SK-N-SH (cell line): ENCODE data around the gene IKBIP. TPM values are rescaled to one million over a fixed set of nuclear protein-coding genes. Genes with fewer than 3 reads are reported as not detected.

Experiments
- CTCF ChIA-PET: fragments of 300-600, 350-600 bp; formaldehyde crosslinking; extraction: SDS; loops from one replicate; lab custom pipeline; 2021; lab: Yijun Ruan, JAX
- POLR2A ChIA-PET: fragments of 350-600 bp; sonication (Branson Sonifier 250); formaldehyde crosslinking; extraction: SDS; loops from one replicate; lab custom pipeline; 2020; ENCODE audit warnings: antibody characterized with exemption, inconsistent platforms; lab: Yijun Ruan, JAX
- DNase-seq: peaks from one replicate; pipeline ENCODE4 v3.0.0; 2012
- H2AFZ ChIP-seq: fragments of 200-600 bp; sonication (generic); 2 replicates; pipeline ENCODE4 v1.8.1; 2016; ENCODE audit warnings: antibody characterized with exemption, mild to moderate bottlenecking, low read depth
- H3F3A ChIP-seq: fragments of 200-600 bp; sonication (generic); replicated peaks from 2 replicates; pipeline ENCODE3; 2016; ENCODE audit warnings: antibody characterized with exemption, mild to moderate bottlenecking; ENCODE audit not compliant: insufficient read depth
- H3K27ac ChIP-seq, 2 experiments: fragments of 200-500 bp in 1 of 2; fragments of 200-600 bp in 1 of 2; sonication (Bioruptor generic) in 1 of 2; sonication (generic), shearing (Covaris generic) in 1 of 2; 2 replicates each; pipeline versions ENCODE4 v1.5.1 to v1.6.1; 2014 to 2016; ENCODE audit warnings: low read depth in 2 of 2, inconsistent platforms in 1 of 2, low read length in 1 of 2, mild to moderate bottlenecking in 1 of 2, mixed read lengths in 1 of 2
- H3K27me3 ChIP-seq: fragments of 200-600 bp; sonication (generic), shearing (Covaris generic); 2 replicates; pipeline ENCODE4 v1.6.1; 2016; ENCODE audit warnings: mixed run types; ENCODE audit not compliant: insufficient read depth
- H3K36me3 ChIP-seq, 2 experiments: fragments of 200-500 bp in 1 of 2; fragments of 200-600 bp in 1 of 2; sonication (Bioruptor generic) in 1 of 2; sonication (generic) in 1 of 2; replicated peaks in 1 of 2; 2 replicates each; pipeline versions ENCODE3 to v1.5.1; 2014 to 2016; ENCODE audit warnings: low read length in 1 of 2, mild to moderate bottlenecking in 1 of 2; ENCODE audit not compliant: insufficient read depth in 2 of 2, control insufficient read depth in 1 of 2
- H3K4me1 ChIP-seq, 2 experiments: fragments of 200-500 bp in 1 of 2; fragments of 200-600 bp in 1 of 2; sonication (Bioruptor generic) in 1 of 2; sonication (generic), shearing (Covaris generic) in 1 of 2; 2 replicates each; pipeline versions ENCODE4 v1.5.1 to v1.6.1; 2014 to 2016; ENCODE audit warnings: low read depth in 1 of 2, low read length in 1 of 2, mixed run types in 1 of 2; ENCODE audit not compliant: insufficient read depth in 2 of 2, control insufficient read depth in 1 of 2
- H3K4me2 ChIP-seq: fragments of 200-600 bp; sonication (generic), shearing (Covaris generic); 2 replicates; pipeline ENCODE4 v1.6.1; 2017; ENCODE audit warnings: mixed run types
- H3K4me3 ChIP-seq, 2 experiments: fragments of 200-500 bp in 1 of 2; fragments of 200-600 bp in 1 of 2; sonication (Bioruptor generic) in 1 of 2; sonication (generic), shearing (Covaris generic) in 1 of 2; 2 replicates each; pipeline versions ENCODE4 v1.5.1 to v1.8.1; 2014 to 2016; ENCODE audit warnings: low read depth in 2 of 2, inconsistent platforms in 1 of 2, low read length in 1 of 2, mild to moderate bottlenecking in 1 of 2, mixed read lengths in 1 of 2, moderate library complexity in 1 of 2
- H3K79me2 ChIP-seq: fragments of 200-600 bp; sonication (generic); 2 replicates; pipeline ENCODE4 v1.8.1; 2017; ENCODE audit warnings: mild to moderate bottlenecking; ENCODE audit not compliant: insufficient read depth
- H3K9ac ChIP-seq: fragments of 200-600 bp; sonication (generic); 2 replicates; pipeline ENCODE4 v1.6.1; 2017; ENCODE audit warnings: mixed run types
- H3K9me2 ChIP-seq: fragments of 200-600 bp; sonication (generic); 2 replicates; pipeline ENCODE4 v1.6.1; 2017; ENCODE audit warnings: mixed run types
- H3K9me3 ChIP-seq: fragments of 200-600 bp; sonication (generic); 2 replicates; pipeline ENCODE4 v1.6.1; 2017; ENCODE audit warnings: mixed run types, mild to moderate bottlenecking, moderate library complexity
- H4K20me1 ChIP-seq: fragments of 200-600 bp; sonication (generic); 2 replicates; pipeline ENCODE4 v1.6.1; 2017; ENCODE audit warnings: mild to moderate bottlenecking, mixed run types; ENCODE audit not compliant: insufficient read depth
- ELF1 ChIP-seq: IDR thresholded peaks from 2 replicates; pipeline ENCODE4 v1.4.0; 2012
- EP300 ChIP-seq, 2 experiments: IDR thresholded peaks; 2 replicates each; pipeline versions ENCODE4 v1.4.0 to v1.6.1; 2012; ENCODE audit warnings: borderline replicate concordance in 1 of 2, low read depth in 1 of 2, low read length in 1 of 2
- GABPA ChIP-seq: IDR thresholded peaks from 2 replicates; pipeline ENCODE4 v1.4.0; 2012; ENCODE audit warnings: low read depth, mild to moderate bottlenecking
- MXI1 ChIP-seq: IDR thresholded peaks from 2 replicates; pipeline ENCODE4 v1.6.1; 2012; ENCODE audit warnings: mild to moderate bottlenecking, low read depth, low read length, improper control_type of control experiment
- NRF1 ChIP-seq: IDR thresholded peaks from 2 replicates; pipeline ENCODE4 v1.6.1; 2012; ENCODE audit warnings: low read depth, mild to moderate bottlenecking, low read length
- SMC3 ChIP-seq: IDR thresholded peaks from 2 replicates; pipeline ENCODE4 v1.6.1; 2012; ENCODE audit warnings: low read depth, low read length, improper control_type of control experiment
- TAF1 ChIP-seq: IDR thresholded peaks from 2 replicates; pipeline ENCODE4 v1.6.1; 2012; ENCODE audit warnings: low read depth, mild to moderate bottlenecking, low read length, moderate library complexity, borderline replicate concordance
- TCF12 ChIP-seq: IDR thresholded peaks from 2 replicates; pipeline ENCODE4 v1.4.0; 2012
- WGBS: methylation state at CpG from one replicate; pipeline ENCODE4 v1.1.6; 2017; ENCODE audit warnings: low lambda C conversion rate; 5-methylcytosine and 5-hydroxymethylcytosine counted together
- polyA plus RNA-seq, 3 experiments: library from polyadenylated mRNA; depleted of rRNA; stranded (reverse); fragments of >200 nt; gene quantifications; 2 replicates each; pipeline ENCODE4 v1.2.3, GENCODE V29; 2012
- TF ChIP-seq, protein P1 (sequence below): fragments of 200-600 bp; sonication (generic); IDR thresholded peaks from 2 replicates; pipeline ENCODE4 v1.6.1; 2017; ENCODE audit warnings: antibody characterized with exemption, mild to moderate bottlenecking, moderate library complexity
- TF ChIP-seq, protein P2 (sequence below): IDR thresholded peaks from 2 replicates; pipeline ENCODE4 v1.4.0; 2012; ENCODE audit warnings: low read depth
- TF ChIP-seq, protein P3 (sequence below): fragments of 150-350 bp; IDR thresholded peaks from 2 replicates; pipeline ENCODE4 v1.6.1; 2016; ENCODE audit warnings: mild to moderate bottlenecking, low read depth, low read length

Gene IKBIP
- polyA plus RNA-seq, 1 of the 3 experiments (the other 2 are of a cell fraction), result 25.2 TPM

DNA sequence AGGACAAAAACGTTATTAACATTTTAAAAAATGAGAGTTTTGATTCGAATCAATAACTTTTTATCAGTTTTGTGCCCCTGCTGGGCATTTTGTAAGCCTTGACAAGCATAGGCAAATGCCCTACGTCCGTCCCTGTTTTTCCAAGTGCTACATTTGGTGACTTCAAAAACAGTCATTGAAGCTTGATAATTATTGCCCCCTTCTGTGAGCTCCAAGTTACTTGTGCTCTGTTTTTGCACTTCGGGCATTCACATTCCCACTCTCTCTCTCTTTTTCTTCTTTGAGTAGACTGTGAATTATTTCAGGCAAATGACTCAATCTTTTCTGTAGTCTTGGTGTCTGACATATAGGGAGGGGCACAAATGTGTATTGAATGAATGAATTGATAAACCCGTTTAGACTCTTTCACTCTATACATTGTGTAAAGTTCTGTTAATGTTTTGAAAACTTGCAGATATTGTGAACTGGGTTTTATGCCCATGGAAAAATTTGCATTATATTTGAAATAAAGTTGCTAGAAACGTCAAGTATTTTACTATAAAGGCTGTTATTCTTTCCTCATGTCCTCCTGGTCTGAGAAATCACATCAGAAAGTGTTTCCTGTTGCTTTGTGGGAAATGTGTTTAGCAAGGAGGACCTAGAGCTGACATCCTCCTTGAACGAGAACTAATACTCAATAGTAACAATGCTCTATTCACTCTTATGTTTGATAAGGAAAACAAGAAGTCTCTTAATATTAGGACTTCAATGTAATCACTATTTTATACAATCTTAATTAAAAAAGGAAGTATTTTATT is 1.9 kb upstream of the IKBIP start:
- Histone ChIP-seq H3K9ac (peak overlapping the region; percentile 94; the same call in 1 of the 2 replicates), H3K9me3 (no peaks in the 10 kb centered on the region), H3K27ac (peak overlapping the region in 1 of 2 experiments; percentile 97; a peak in 2 of 4 replicates), H2AFZ (peak overlapping the region; percentile 88; the same call in 1 of the 2 replicates), H4K20me1 (peaks cover 20% of the 10 kb centered on the region; the same call in 1 of the 2 replicates), H3K4me3 (peak overlapping the region; percentile 79), H3K27me3 (no peaks in the 10 kb centered on the region), H3K79me2 (peaks cover 79% of the 10 kb centered on the region), H3K9me2 (no peaks in the 10 kb centered on the region), H3F3A (peaks cover 17% of the 10 kb centered on the region), H3K4me1 (peaks cover 2 to 12% of the 10 kb centered on the region in 2 experiments; a peak in 3 of 4 replicates), H3K36me3 (peaks cover 22 to 43% of the 10 kb centered on the region in 2 experiments), H3K4me2 (peak overlapping the region; percentile 85)
- DNase-seq, result no peak
- 24% methylated on average over 8 of the region's 8 CpGs for WGBS
- ChIA-PET CTCF (interaction anchor here (1.0 to 3.8 kb wide), 4 partner anchors 8 to 95 kb away, joined by 3 to 20 read pairs (median 3); no protein-coding TSS in a partner anchor), POLR2A (no interaction called here)
- TF ChIP-seq TAF1, result no peak
- TF ChIP-seq NRF1, result no peak
- TF ChIP-seq, protein P1, sequence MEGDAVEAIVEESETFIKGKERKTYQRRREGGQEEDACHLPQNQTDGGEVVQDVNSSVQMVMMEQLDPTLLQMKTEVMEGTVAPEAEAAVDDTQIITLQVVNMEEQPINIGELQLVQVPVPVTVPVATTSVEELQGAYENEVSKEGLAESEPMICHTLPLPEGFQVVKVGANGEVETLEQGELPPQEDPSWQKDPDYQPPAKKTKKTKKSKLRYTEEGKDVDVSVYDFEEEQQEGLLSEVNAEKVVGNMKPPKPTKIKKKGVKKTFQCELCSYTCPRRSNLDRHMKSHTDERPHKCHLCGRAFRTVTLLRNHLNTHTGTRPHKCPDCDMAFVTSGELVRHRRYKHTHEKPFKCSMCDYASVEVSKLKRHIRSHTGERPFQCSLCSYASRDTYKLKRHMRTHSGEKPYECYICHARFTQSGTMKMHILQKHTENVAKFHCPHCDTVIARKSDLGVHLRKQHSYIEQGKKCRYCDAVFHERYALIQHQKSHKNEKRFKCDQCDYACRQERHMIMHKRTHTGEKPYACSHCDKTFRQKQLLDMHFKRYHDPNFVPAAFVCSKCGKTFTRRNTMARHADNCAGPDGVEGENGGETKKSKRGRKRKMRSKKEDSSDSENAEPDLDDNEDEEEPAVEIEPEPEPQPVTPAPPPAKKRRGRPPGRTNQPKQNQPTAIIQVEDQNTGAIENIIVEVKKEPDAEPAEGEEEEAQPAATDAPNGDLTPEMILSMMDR, result peak; percentile 47

DNA sequence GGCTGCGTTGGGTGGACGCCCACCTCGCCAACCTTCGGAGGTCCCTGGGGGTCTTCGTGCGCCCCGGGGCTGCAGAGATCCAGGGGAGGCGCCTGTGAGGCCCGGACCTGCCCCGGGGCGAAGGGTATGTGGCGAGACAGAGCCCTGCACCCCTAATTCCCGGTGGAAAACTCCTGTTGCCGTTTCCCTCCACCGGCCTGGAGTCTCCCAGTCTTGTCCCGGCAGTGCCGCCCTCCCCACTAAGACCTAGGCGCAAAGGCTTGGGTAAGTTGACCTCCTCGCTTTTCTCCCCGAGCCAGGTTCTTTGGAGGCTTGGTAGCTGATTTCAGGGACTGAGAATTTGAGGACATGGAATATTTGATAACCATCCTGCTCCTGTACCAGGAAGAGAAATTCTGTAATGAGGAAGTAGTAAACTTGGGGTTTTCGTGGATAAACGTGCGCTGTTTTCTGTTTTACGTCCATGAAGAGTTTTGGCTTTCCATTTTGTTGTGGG is 1.0 kb upstream of the IKBIP start:
- TF ChIP-seq GABPA (no peak), MXI1 (peak; percentile 31; the same call in 1 of the 2 replicates)
- TF ChIP-seq, all 33 proteins: peak for 1
- Histone ChIP-seq H3K27me3 (no peaks in the 10 kb centered on the region), H3F3A (peaks cover 17% of the 10 kb centered on the region), H3K79me2 (peaks cover 88% of the 10 kb centered on the region), H3K9me3 (no peaks in the 10 kb centered on the region), H3K4me1 (peaks cover 2 to 12% of the 10 kb centered on the region in 2 experiments; a peak in 3 of 4 replicates), H3K4me2 (peak overlapping the region; percentile 85), H2AFZ (peak overlapping the region; percentile 88), H3K4me3 (peak overlapping the region; percentile 79), H3K27ac (peak overlapping the region; percentile 63 to 97), H4K20me1 (peaks cover 20% of the 10 kb centered on the region; the same call in 1 of the 2 replicates), H3K36me3 (peaks cover 17 to 34% of the 10 kb centered on the region in 2 experiments), H3K9ac (peak overlapping the region; percentile 94), H3K9me2 (no peaks in the 10 kb centered on the region)
- ChIA-PET CTCF (interaction anchor here (1.0 to 3.8 kb wide), 4 partner anchors 9 to 95 kb away, joined by 3 to 20 read pairs (median 3); no protein-coding TSS in a partner anchor), POLR2A (no interaction called here)
- no peak for DNase-seq
- 2% methylated on average over 14 of the region's 24 CpGs for WGBS

DNA sequence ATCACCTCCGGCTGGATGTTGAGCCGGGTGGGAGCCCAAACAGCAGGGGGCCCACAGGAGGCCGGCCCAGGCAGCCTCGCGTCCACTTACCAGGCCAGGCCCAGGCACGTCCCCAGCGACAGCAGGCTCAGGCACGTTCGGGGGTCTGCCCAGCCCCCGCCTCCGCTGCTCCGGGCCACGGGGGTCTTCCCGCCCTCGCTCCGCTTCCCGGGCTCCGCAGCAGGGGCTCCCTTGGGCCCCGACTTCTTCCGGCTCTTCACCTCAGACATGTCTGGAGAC is 216 bp downstream of the IKBIP start:
- peaks cover 20% of the 10 kb centered on the region; the same call in 1 of the 2 replicates for H4K20me1 ChIP-seq
- peaks cover 91% of the 10 kb centered on the region for H3K79me2 ChIP-seq
- no peaks in the 10 kb centered on the region for H3K9me3 ChIP-seq
- POLR2A ChIA-PET, result interaction anchor here (0.8 kb wide), 1 partner anchor 51 kb away, joined by 4 read pairs; the partner anchor contains the start of gene SLC25A3
- H3K4me1 ChIP-seq, result peaks cover 2 to 12% of the 10 kb centered on the region in 2 experiments; a peak in 3 of 4 replicates
- peak overlapping the region; percentile 94 for H3K9ac ChIP-seq
- peak overlapping the region; percentile 78 for H2AFZ ChIP-seq
- no peaks in the 10 kb centered on the region for H3K9me2 ChIP-seq
- peak overlapping the region; percentile 79 for H3K4me3 ChIP-seq
- H3K4me2 ChIP-seq, result peak overlapping the region; percentile 85
- no peaks in the 10 kb centered on the region for H3K27me3 ChIP-seq
- peaks cover 14% of the 10 kb centered on the region for H3F3A ChIP-seq
- TF ChIP-seq ELF1 (no peak), SMC3 (no peak), TAF1 (0 out of 2 replicates have a peak, but pooled peaks have one; percentile 2), NRF1 (no peak), TCF12 (no peak), EP300 (IDR thresholded peaks at IDR 0.05; ENCODE audit: borderline replicate concordance in 1 of 2, low read depth in 1 of 2, low read length in 1 of 2) (no peak)
- TF ChIP-seq, protein P1, result peak; percentile 35; the same call in 1 of the 2 replicates
- TF ChIP-seq, protein P2, sequence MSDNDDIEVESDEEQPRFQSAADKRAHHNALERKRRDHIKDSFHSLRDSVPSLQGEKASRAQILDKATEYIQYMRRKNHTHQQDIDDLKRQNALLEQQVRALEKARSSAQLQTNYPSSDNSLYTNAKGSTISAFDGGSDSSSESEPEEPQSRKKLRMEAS, result peak; percentile 21; the same call in 1 of the 2 replicates
- TF ChIP-seq, protein P3, sequence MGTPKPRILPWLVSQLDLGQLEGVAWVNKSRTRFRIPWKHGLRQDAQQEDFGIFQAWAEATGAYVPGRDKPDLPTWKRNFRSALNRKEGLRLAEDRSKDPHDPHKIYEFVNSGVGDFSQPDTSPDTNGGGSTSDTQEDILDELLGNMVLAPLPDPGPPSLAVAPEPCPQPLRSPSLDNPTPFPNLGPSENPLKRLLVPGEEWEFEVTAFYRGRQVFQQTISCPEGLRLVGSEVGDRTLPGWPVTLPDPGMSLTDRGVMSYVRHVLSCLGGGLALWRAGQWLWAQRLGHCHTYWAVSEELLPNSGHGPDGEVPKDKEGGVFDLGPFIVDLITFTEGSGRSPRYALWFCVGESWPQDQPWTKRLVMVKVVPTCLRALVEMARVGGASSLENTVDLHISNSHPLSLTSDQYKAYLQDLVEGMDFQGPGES, result no peak
- peak overlapping the region; percentile 86 to 97 for H3K27ac ChIP-seq
- DNase-seq, result no peak
- CTCF ChIA-PET, result interaction anchor here (0.7 to 2.2 kb wide), 5 partner anchors 9 to 77 kb away, joined by 3 to 10 read pairs (median 4); partner anchors contain the start of gene SLC25A3
- H3K36me3 ChIP-seq, result peaks cover 11 to 23% of the 10 kb centered on the region in 2 experiments
- 0% methylated on average over 2 of the region's 20 CpGs for WGBS
